IMR-90 (cell line): ENCODE measurements around the gene GARNL3. TPM values are rescaled to one million over a fixed set of nuclear protein-coding genes. Genes with fewer than 3 reads are reported as not detected.

ENCODE experiments used
- ATAC-seq: fragments of 200-7000 bp; cut with Tn5 transposase; 2 replicates; pipeline ENCODE4 v1.9.1; 2020; ENCODE audit warnings: low read depth, mild to moderate bottlenecking, moderate library complexity
- BruUV-seq: library from RNA; stranded (reverse); fragments of 400-500 nt; replicated peaks from 2 replicates; lab custom pipeline; 2021; lab: Mats Ljungman, UMichigan
- CTCF ChIA-PET: fragments of 300-600 bp; formaldehyde crosslinking; extraction: SDS; loops from one replicate; lab custom pipeline; 2021; ENCODE audit warnings: antibody characterized with exemption; lab: Yijun Ruan, JAX
- POLR2A ChIA-PET: fragments of 300-600 bp; sonication (Branson Sonifier 250); formaldehyde crosslinking; loops from one replicate; lab custom pipeline; 2022; ENCODE audit warnings: antibody characterized with exemption; ENCODE audit not compliant: unreplicated experiment; lab: Charles Lee
- DNase-seq: peaks from one replicate; pipeline ENCODE4 v3.0.0; 2013
- H2AFZ ChIP-seq: replicated peaks from 2 replicates; pipeline ENCODE3; 2013; ENCODE audit warnings: low read length, mild to moderate bottlenecking; ENCODE audit not compliant: poor library complexity
- H2AK5ac ChIP-seq: 2 replicates; pipeline ENCODE4 v1.6.1; 2013; ENCODE audit warnings: low read depth, low read length, inconsistent platforms
- H2AK9ac ChIP-seq: replicated peaks from 2 replicates; pipeline ENCODE3; 2013; ENCODE audit warnings: mild to moderate bottlenecking, low read depth, low read length, moderate library complexity; ENCODE audit not compliant: poor library complexity
- H2BK120ac ChIP-seq: 2 replicates; pipeline ENCODE4 v1.6.1; 2013; ENCODE audit warnings: low read depth, low read length, inconsistent platforms
- H2BK15ac ChIP-seq: 3 replicates; pipeline ENCODE4 v1.6.1; 2013; ENCODE audit warnings: low read depth, low read length, inconsistent platforms
- H2BK20ac ChIP-seq: 2 replicates; pipeline ENCODE4 v1.6.1; 2013; ENCODE audit warnings: low read depth, mild to moderate bottlenecking, inconsistent platforms, low read length, moderate library complexity
- H2BK5ac ChIP-seq: 2 replicates; pipeline ENCODE4 v1.6.1; 2013; ENCODE audit warnings: mild to moderate bottlenecking, low read depth, low read length, inconsistent platforms; ENCODE audit not compliant: poor library complexity, severe bottlenecking
- H3K14ac ChIP-seq: replicated peaks from 2 replicates; pipeline ENCODE4 v1.6.1; 2013; ENCODE audit warnings: low read depth, low read length, inconsistent platforms
- H3K18ac ChIP-seq: 2 replicates; pipeline ENCODE4 v1.6.1; 2013; ENCODE audit warnings: low read depth, low read length, control low read depth
- H3K23ac ChIP-seq: 2 replicates; pipeline ENCODE4 v1.6.1; 2013; ENCODE audit warnings: low read depth, low read length, inconsistent platforms
- H3K27ac ChIP-seq: 2 replicates; pipeline ENCODE4 v1.5.1; 2013; ENCODE audit warnings: mild to moderate bottlenecking, control low read depth, low read length; ENCODE audit not compliant: insufficient read depth
- H3K27me3 ChIP-seq: 2 replicates; pipeline ENCODE4 v1.6.1; 2013; ENCODE audit warnings: low read length; ENCODE audit not compliant: control insufficient read depth, insufficient read depth
- H3K36me3 ChIP-seq: 2 replicates; pipeline ENCODE4 v1.6.1; 2013; ENCODE audit warnings: low read length, mixed read lengths; ENCODE audit not compliant: control insufficient read depth, insufficient read depth
- H3K4ac ChIP-seq: 2 replicates; pipeline ENCODE4 v1.6.1; 2013; ENCODE audit warnings: low read depth, low read length, inconsistent platforms
- H3K4me1 ChIP-seq: 2 replicates; pipeline ENCODE4 v1.6.1; 2013; ENCODE audit warnings: low read length, mixed read lengths; ENCODE audit not compliant: control insufficient read depth, insufficient read depth
- H3K4me2 ChIP-seq: 2 replicates; pipeline ENCODE4 v1.6.1; 2013; ENCODE audit warnings: low read depth, mild to moderate bottlenecking, control low read depth, low read length, moderate library complexity
- H3K4me3 ChIP-seq: 2 replicates; pipeline ENCODE4 v1.5.1; 2013; ENCODE audit warnings: low read depth, mild to moderate bottlenecking, control low read depth, low read length, moderate library complexity; ENCODE audit not compliant: insufficient read depth
- H3K56ac ChIP-seq: 2 replicates; pipeline ENCODE4 v1.6.1; 2013; ENCODE audit warnings: low read length, inconsistent platforms; ENCODE audit not compliant: insufficient read depth; ENCODE audit errors: extremely low read depth
- H3K79me1 ChIP-seq, 2 experiments: 2 replicates each; pipeline ENCODE4 v1.6.1; 2013; ENCODE audit warnings: low read length in 2 of 2, inconsistent platforms in 1 of 2, low read depth in 1 of 2
- H3K9ac ChIP-seq: 2 replicates; pipeline ENCODE4 v1.6.1; 2013; ENCODE audit warnings: low read depth, low read length, control low read depth
- H3K9me1 ChIP-seq: 2 replicates; pipeline ENCODE4 v1.6.1; 2013; ENCODE audit warnings: low read length, inconsistent platforms; ENCODE audit not compliant: insufficient read depth
- H3K9me3 ChIP-seq: 2 replicates; pipeline ENCODE4 v1.6.1; 2013; ENCODE audit warnings: low read length; ENCODE audit not compliant: control insufficient read depth, insufficient read depth
- H4K20me1 ChIP-seq: 2 replicates; pipeline ENCODE4 v1.6.1; 2013; ENCODE audit warnings: low read length, inconsistent platforms; ENCODE audit not compliant: insufficient read depth
- H4K5ac ChIP-seq: 2 replicates; pipeline ENCODE4 v1.6.1; 2013; ENCODE audit warnings: mild to moderate bottlenecking, low read depth, low read length, control low read depth
- H4K8ac ChIP-seq, 2 experiments: 2 replicates each; pipeline ENCODE4 v1.6.1; 2013; ENCODE audit warnings: low read depth in 2 of 2, low read length in 2 of 2, control low read depth in 1 of 2, inconsistent platforms in 1 of 2
- H4K91ac ChIP-seq: 2 replicates; pipeline ENCODE4 v1.6.1; 2013; ENCODE audit warnings: low read depth, low read length, inconsistent platforms; ENCODE audit not compliant: insufficient read depth
- BHLHE40 ChIP-seq: fragments of 150-350 bp; IDR thresholded peaks from 2 replicates; pipeline ENCODE4 v1.6.1; 2016; ENCODE audit warnings: mild to moderate bottlenecking, low read depth, low read length
- CHD1 ChIP-seq: IDR thresholded peaks from 2 replicates; pipeline ENCODE4 v1.6.1; 2012; ENCODE audit warnings: low read depth, low read length, improper control_type of control experiment
- ELK1 ChIP-seq: fragments of 150-350 bp; IDR thresholded peaks from 2 replicates; pipeline ENCODE4 v1.6.1; 2016; ENCODE audit warnings: low read depth, mild to moderate bottlenecking, low read length, moderate library complexity, borderline replicate concordance
- MXI1 ChIP-seq: IDR thresholded peaks from 2 replicates; pipeline ENCODE4 v1.6.1; 2012; ENCODE audit warnings: low read depth, mild to moderate bottlenecking, low read length, moderate library complexity, borderline replicate concordance
- NFE2L2 ChIP-seq: fragments of 150-350 bp; IDR thresholded peaks from 2 replicates; pipeline ENCODE4 v1.6.1; 2016; ENCODE audit warnings: low read depth, mild to moderate bottlenecking, low read length
- POLR2A ChIP-seq: IDR thresholded peaks from 2 replicates; pipeline ENCODE4 v1.6.1; 2012; ENCODE audit warnings: mild to moderate bottlenecking, low read depth, low read length
- RAD21 ChIP-seq: IDR thresholded peaks from 2 replicates; pipeline ENCODE4 v1.6.1; 2012; ENCODE audit warnings: low read length, improper control_type of control experiment
- RCOR1 ChIP-seq: IDR thresholded peaks from 2 replicates; pipeline ENCODE4 v1.6.1; 2012; ENCODE audit warnings: mild to moderate bottlenecking, low read length, improper control_type of control experiment; ENCODE audit not compliant: insufficient replicate concordance
- WGBS, 2 experiments: methylation state at CpG; one replicate each; pipeline versions ENCODE4 v1.1.5 to v1.1.7; 2013; ENCODE audit warnings: missing lambda C conversion rate in 2 of 2; ENCODE audit not compliant: insufficient read length in 1 of 2; ENCODE audit errors: extremely low coverage in 2 of 2; 5-methylcytosine and 5-hydroxymethylcytosine counted together
- dilution Hi-C: fragments of 300-500 bp; cut with HindIII; formaldehyde crosslinking; loops from one replicate; pipeline ENCODE4 v1.14.3; 2018; ENCODE audit warnings: low sequenced_read_pairs; ENCODE audit not compliant: unreplicated experiment
- in situ Hi-C: fragments of 300-500 bp; cut with MboI; formaldehyde crosslinking; loops from 3 replicates; pipeline ENCODE4 v1.14.3; 2019; ENCODE audit warnings: low sequenced_read_pairs, inconsistent platforms, mixed read lengths
- intact Hi-C: fragments of 100-400 bp; cut with micrococcal nuclease; formaldehyde crosslinking; loops from 2 replicates; pipeline ENCODE4 v1.10.0; 2022
- polyA plus RNA-seq, 3 experiments: library from polyadenylated mRNA; depleted of rRNA; stranded (reverse); fragments of >200 nt; gene quantifications; 2 replicates each; pipeline ENCODE4 v1.2.3, GENCODE V29; 2012; ENCODE audit warnings: low replicate concordance in 1 of 3
- total RNA-seq: library from RNA; depleted of rRNA; stranded (reverse); fragments of >200 nt; gene quantifications from 2 replicates; pipeline ENCODE4 v1.2.3, GENCODE V29; 2012

Gene GARNL3
- total and polyA plus RNA-seq, 2 of the 4 experiments (the other 2 are of a cell fraction), result 1.9 to 5.0 TPM

GRCh38 chr9:127407492-127407843 is 142.9 kb downstream of the GARNL3 start:
- POLR2A ChIA-PET, result interaction anchor here (0.7 kb wide), 1 partner anchor 9 kb away, joined by 3 read pairs; no protein-coding TSS in a partner anchor
- intact Hi-C loops (no loop called here), in situ Hi-C loops (no loop called here), dilution Hi-C loops (no loop called here)
- no peak overlapping the region for H2BK5ac ChIP-seq
- H2BK20ac ChIP-seq, result no peak overlapping the region
- H2BK15ac ChIP-seq, result no peak overlapping the region
- CTCF ChIA-PET, result interaction anchor here (0.7 kb wide), 1 partner anchor 544 kb away, joined by 3 read pairs; no protein-coding TSS in a partner anchor
- no peak overlapping the region for H3K27ac ChIP-seq
- no peaks in the 10 kb centered on the region for H3K79me1 ChIP-seq
- no peak overlapping the region for H3K4me3 ChIP-seq
- no peak overlapping the region for H3K14ac ChIP-seq
- no peak overlapping the region for H4K8ac ChIP-seq
- no peak overlapping the region for H2BK120ac ChIP-seq
- H3K27me3 ChIP-seq, result no peaks in the 10 kb centered on the region
- no peak overlapping the region for H3K4me2 ChIP-seq
- H3K4ac ChIP-seq, result no peak overlapping the region
- H4K20me1 ChIP-seq, result no peaks in the 10 kb centered on the region
- H3K9ac ChIP-seq, result no peak overlapping the region
- H3K18ac ChIP-seq, result no peak overlapping the region
- no peaks in the 10 kb centered on the region for H3K9me3 ChIP-seq
- ATAC-seq (no peak), DNase-seq (no peak)
- WGBS, 2 experiments, result 100% methylated on average over 1 of the region's 6 CpGs; no CpG with 5 or more reads in 1 of the 2 experiments
- no peaks in the 10 kb centered on the region for H3K4me1 ChIP-seq
- no peak overlapping the region for H2AK9ac ChIP-seq
- TF ChIP-seq RCOR1 (no peak), ELK1 (no peak), CHD1 (no peak), MXI1 (no peak), NFE2L2 (no peak), POLR2A (no peak), BHLHE40 (no peak), RAD21 (no peak)
- no peak overlapping the region for H3K56ac ChIP-seq
- no TSS peak for BruUV-seq
- H3K23ac ChIP-seq, result no peak overlapping the region; the same call in 1 of the 2 replicates
- H3K9me1 ChIP-seq, result peaks cover 6% of the 10 kb centered on the region; the same call in 1 of the 2 replicates
- no peak overlapping the region for H2AFZ ChIP-seq
- peaks cover 6% of the 10 kb centered on the region; the same call in 1 of the 2 replicates for H3K36me3 ChIP-seq
- H4K91ac ChIP-seq, result no peak overlapping the region
- H2AK5ac ChIP-seq, result no peak overlapping the region
- H4K5ac ChIP-seq, result no peak overlapping the region
